KG1 (cell line): Measurements from ENCODE around the gene NHLH2.

Experiments
- DNase-seq: peaks from one replicate; lab custom pipeline; 2025; lab: John Stamatoyannopoulos, UW

NHLH2 gene

GRCh38 chr1:115802416-115802815, 38.5 kb downstream of the NHLH2 start:
- DNase-seq: no peak

GRCh38 chr1:115797486-115797885, 43.4 kb downstream of the NHLH2 start:
- DNase-seq: no peak

- DNase-seq: no peak
Observed at GRCh38 chr1:115796897-115797296, 44.0 kb downstream of the NHLH2 start.

GRCh38 chr1:115796036-115796435, 44.9 kb downstream of the NHLH2 start:
- no peak for DNase-seq

GRCh38 chr1:115794976-115795639, 45.8 kb downstream of the NHLH2 start:
- DNase-seq: no peak

GRCh38 chr1:115793162-115793561, 47.8 kb downstream of the NHLH2 start:
- DNase-seq: no peak

GRCh38 chr1:115791816-115792215, 49.1 kb downstream of the NHLH2 start:
- DNase-seq: no peak

GRCh38 chr1:115790846-115791245, 50.1 kb downstream of the NHLH2 start:
- DNase-seq: no peak

- no peak for DNase-seq
Observed at GRCh38 chr1:115790356-115790755, 50.6 kb downstream of the NHLH2 start.
